Measurements from ENCODE around the gene DYSF. TPM values are rescaled to one million over a fixed set of nuclear protein-coding genes. Genes with fewer than 3 reads are reported as not detected.

Gene DYSF
- total RNA-seq, 1 experiment from 2014 or later, result 5.5 TPM

GRCh38 chr2:71716697-71717624, 263.6 kb downstream of the DYSF start:
- H4K20me1 ChIP-seq (ENCODE audit: control insufficient read depth, insufficient read depth, insufficient read length), result no peaks in the 10 kb centered on the region
- no peaks in the 10 kb centered on the region; the same call in none of the 2 replicates for H3K27me3 Mint-ChIP-seq (ENCODE audit: low read depth)
- H3K4me2 ChIP-seq (ENCODE audit: insufficient read depth, insufficient read length, low read length), result no peak overlapping the region
- H4K5ac ChIP-seq (ENCODE audit: insufficient read length, low read depth, low read length), result no peak overlapping the region
- no peak overlapping the region for H3K23ac ChIP-seq (ENCODE audit: insufficient read length, low read depth, low read length)
- no peaks in the 10 kb centered on the region for H3K4me1 Mint-ChIP-seq
- peak overlapping the region in 1 of 3 experiments; percentile 34; a peak in 1 of 7 replicates for H3K27ac Mint-ChIP-seq
- H3K79me2 ChIP-seq (ENCODE audit: insufficient read depth, low read length), result no peaks in the 10 kb centered on the region
- no peak overlapping the region for H3K27ac ChIP-seq (ENCODE audit: insufficient read length, low read depth, low read length)
- no peaks in the 10 kb centered on the region for H3K23me2 ChIP-seq (ENCODE audit: insufficient read length, low read depth, low read length, poor library complexity, severe bottlenecking)
- TF ChIP-seq CTCF (conservative IDR thresholded peaks at IDR 0.05), result no peak
- H2BK20ac ChIP-seq (ENCODE audit: low read depth, low read length, poor library complexity, severe bottlenecking), result no peak overlapping the region
- no peaks in the 10 kb centered on the region for H3K79me1 ChIP-seq (ENCODE audit: insufficient read depth, low read depth, low read length, poor library complexity, severe bottlenecking)
- no CpG with 5 or more reads among the region's 17 CpGs for WGBS (ENCODE audit: extremely low coverage, insufficient read length, low lambda C conversion rate)
- no peak overlapping the region for H3K4me3 Mint-ChIP-seq
- no peak overlapping the region for H3K9ac ChIP-seq (ENCODE audit: extremely low read depth, insufficient read length, low read length)
- H3K36me3 Mint-ChIP-seq (ENCODE audit: insufficient read depth in 1 of 3, low read depth in 3 of 3), result no peaks in the 10 kb centered on the region
- no peak overlapping the region for H3T11ph ChIP-seq (ENCODE audit: low read length)
- H2BK5ac ChIP-seq (ENCODE audit: insufficient read length, low read length), result no peak overlapping the region
- no peaks in the 10 kb centered on the region for H3K27me3 ChIP-seq (ENCODE audit: insufficient read depth, low read length)
- H3K4me1 ChIP-seq (ENCODE audit: insufficient read depth, low read length), result no peaks in the 10 kb centered on the region
- no peak overlapping the region for H2AFZ ChIP-seq (ENCODE audit: low read length)
- no peak overlapping the region for H3K14ac ChIP-seq (ENCODE audit: insufficient read depth, low read length)
- H2BK12ac ChIP-seq (ENCODE audit: insufficient read length, low read depth, low read length), result no peak overlapping the region
- no peak overlapping the region for H3K56ac ChIP-seq (ENCODE audit: insufficient read length, low read depth, low read length)
- no peaks in the 10 kb centered on the region for H3K9me3 ChIP-seq (ENCODE audit: control insufficient read depth, low read depth, low read length)
- no peak for DNase-seq
- no peak overlapping the region for H4K91ac ChIP-seq (ENCODE audit: insufficient read length, low read depth, low read length)
- peaks cover 0 to under 1% of the 10 kb centered on the region in 2 experiments; a peak in 1 of 5 replicates for H3K9me3 Mint-ChIP-seq
- H2AK5ac ChIP-seq (ENCODE audit: insufficient read length, low read length), result no peak overlapping the region
- H3K18ac ChIP-seq (ENCODE audit: insufficient read length, low read depth, low read length), result no peak overlapping the region
- no peak overlapping the region for H2BK120ac ChIP-seq (ENCODE audit: low read depth, low read length, poor library complexity, severe bottlenecking)
- no peak overlapping the region for H3K4ac ChIP-seq (ENCODE audit: low read depth, low read length)
- no peak overlapping the region for H2BK15ac ChIP-seq (ENCODE audit: low read depth, low read length)
- no peak overlapping the region for H4K8ac ChIP-seq (replicated peaks; ENCODE audit: insufficient read length, low read depth, low read length)

All from H9 (cell line).